RWPE2 (cell line): Measurements from ENCODE around the gene BBC3.

ENCODE experiments used
- ATAC-seq: fragments of 200-7000 bp; cut with Tn5 transposase; 3 replicates; pipeline ENCODE4 v1.9.1; 2021; ENCODE audit warnings: low read depth
- DNase-seq: peaks from one replicate; pipeline ENCODE4 v3.0.0-alpha.2; 2020; ENCODE audit warnings: low spot score
- H3K27ac ChIP-seq: fragments of 450-650 bp; 2 replicates; pipeline ENCODE4 v1.5.1; 2017; ENCODE audit warnings: mild to moderate bottlenecking; ENCODE audit not compliant: poor library complexity, severe bottlenecking
- H3K27me3 ChIP-seq: fragments of 250-450 bp; sonication (Bioruptor Pico); 2 replicates; pipeline ENCODE4 v1.5.1; 2021; ENCODE audit warnings: mild to moderate bottlenecking, moderate library complexity; ENCODE audit not compliant: insufficient read depth, poor library complexity, severe bottlenecking
- H3K36me3 ChIP-seq: fragments of 250-450 bp; sonication (Bioruptor Pico); 2 replicates; pipeline ENCODE4 v1.5.1; 2020; ENCODE audit warnings: low read depth, mild to moderate bottlenecking, moderate library complexity
- H3K4me1 ChIP-seq: fragments of 250-450 bp; sonication (Bioruptor Pico); 2 replicates; pipeline ENCODE4 v1.5.1; 2021; ENCODE audit warnings: mild to moderate bottlenecking, moderate library complexity; ENCODE audit not compliant: insufficient read depth, poor library complexity, severe bottlenecking
- H3K4me3 ChIP-seq: fragments of 250-450 bp; sonication (Bioruptor Pico); 2 replicates; pipeline ENCODE4 v1.5.1; 2021; ENCODE audit warnings: mild to moderate bottlenecking, moderate library complexity; ENCODE audit not compliant: severe bottlenecking
- H3K9me3 ChIP-seq: fragments of 250-450 bp; sonication (Bioruptor Pico); 2 replicates; pipeline ENCODE4 v1.5.1; 2021; ENCODE audit warnings: mild to moderate bottlenecking, moderate library complexity; ENCODE audit not compliant: severe bottlenecking
- TF ChIP-seq, protein P1 (sequence below): fragments of 450-650 bp; IDR thresholded peaks from one replicate; pipeline ENCODE4 v1.5.1; 2017; ENCODE audit warnings: mild to moderate bottlenecking, moderate library complexity; ENCODE audit not compliant: poor library complexity, severe bottlenecking

The BBC3 gene

DNA sequence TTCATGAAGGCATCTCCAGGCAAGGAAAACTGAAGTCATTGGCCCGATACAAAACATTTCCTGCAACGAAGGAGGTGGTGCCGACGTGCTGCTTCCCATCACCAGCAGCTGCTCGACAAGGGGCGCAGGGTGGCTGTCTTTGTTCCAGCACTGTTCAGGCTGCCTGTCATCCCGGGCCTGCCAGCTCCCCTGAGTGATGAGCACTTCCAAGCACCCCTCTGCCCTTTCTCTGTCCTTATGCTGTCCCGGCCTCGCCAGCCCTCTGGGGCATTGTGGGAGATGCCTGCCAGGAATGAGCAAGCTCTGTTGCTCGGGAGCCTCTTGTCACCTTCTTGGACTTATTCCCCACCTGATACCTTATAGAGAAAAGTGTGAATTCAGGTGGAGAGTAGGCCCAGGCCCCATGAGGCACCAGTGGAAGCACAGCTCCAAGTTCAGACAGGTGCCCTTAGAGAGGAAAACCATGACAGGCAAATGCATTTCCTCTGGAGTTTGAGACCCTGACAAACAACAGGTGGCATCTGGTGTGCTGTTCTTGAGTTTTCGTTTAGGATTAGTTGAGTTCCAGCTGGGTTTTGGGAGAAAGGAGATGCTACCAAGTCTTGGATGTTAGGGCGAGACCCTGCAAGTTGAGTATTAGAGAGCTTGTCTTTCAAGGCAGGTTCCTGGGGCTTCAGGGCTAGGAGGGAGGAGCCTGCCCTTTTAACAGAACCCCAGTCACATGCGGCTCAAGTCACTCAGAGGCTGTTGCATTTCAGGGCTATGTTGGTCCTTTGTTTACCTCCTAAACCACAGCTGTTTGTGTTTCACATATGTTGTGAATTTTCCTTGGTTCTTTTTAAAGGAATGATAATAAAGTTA is 21.4 kb downstream of the BBC3 start:
- no peaks in the 10 kb centered on the region for H3K4me1 ChIP-seq
- ATAC-seq, result no peak

DNA sequence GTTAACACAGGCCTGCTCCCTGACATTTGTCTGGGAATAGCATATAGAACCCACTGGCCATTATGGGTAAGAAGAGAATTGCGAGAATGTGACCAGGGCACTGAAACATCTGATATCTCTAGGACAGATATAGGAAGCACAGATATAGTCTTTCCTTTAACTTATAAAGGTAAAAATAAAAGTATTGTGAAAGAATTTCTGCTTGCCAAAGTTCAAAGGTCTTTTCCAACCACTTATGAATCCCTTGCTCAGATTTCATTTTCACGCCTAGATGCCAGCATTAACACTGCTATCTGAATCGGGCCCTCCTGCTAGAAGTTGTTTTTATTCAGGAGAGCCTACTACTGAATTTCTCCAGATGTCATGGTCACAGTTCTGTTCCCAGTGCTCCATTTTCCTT is 27.7 kb downstream of the BBC3 start:
- Histone ChIP-seq H3K27ac (no peak overlapping the region), H3K4me1 (no peaks in the 10 kb centered on the region), H3K4me3 (no peak overlapping the region), H3K9me3 (no peaks in the 10 kb centered on the region), H3K36me3 (peaks cover 71% of the 10 kb centered on the region), H3K27me3 (no peaks in the 10 kb centered on the region)
- TF ChIP-seq, protein P1, sequence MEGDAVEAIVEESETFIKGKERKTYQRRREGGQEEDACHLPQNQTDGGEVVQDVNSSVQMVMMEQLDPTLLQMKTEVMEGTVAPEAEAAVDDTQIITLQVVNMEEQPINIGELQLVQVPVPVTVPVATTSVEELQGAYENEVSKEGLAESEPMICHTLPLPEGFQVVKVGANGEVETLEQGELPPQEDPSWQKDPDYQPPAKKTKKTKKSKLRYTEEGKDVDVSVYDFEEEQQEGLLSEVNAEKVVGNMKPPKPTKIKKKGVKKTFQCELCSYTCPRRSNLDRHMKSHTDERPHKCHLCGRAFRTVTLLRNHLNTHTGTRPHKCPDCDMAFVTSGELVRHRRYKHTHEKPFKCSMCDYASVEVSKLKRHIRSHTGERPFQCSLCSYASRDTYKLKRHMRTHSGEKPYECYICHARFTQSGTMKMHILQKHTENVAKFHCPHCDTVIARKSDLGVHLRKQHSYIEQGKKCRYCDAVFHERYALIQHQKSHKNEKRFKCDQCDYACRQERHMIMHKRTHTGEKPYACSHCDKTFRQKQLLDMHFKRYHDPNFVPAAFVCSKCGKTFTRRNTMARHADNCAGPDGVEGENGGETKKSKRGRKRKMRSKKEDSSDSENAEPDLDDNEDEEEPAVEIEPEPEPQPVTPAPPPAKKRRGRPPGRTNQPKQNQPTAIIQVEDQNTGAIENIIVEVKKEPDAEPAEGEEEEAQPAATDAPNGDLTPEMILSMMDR, result no peak
- DNase-seq (no peak), ATAC-seq (no peak)

More for the DNA sequence above, 21.4 kb downstream of the BBC3 start:
- TF ChIP-seq, protein P1, result no peak
- Histone ChIP-seq H3K4me3 (no peak overlapping the region), H3K27me3 (no peaks in the 10 kb centered on the region), H3K27ac (peak overlapping the region; percentile 36), H3K9me3 (no peaks in the 10 kb centered on the region), H3K36me3 (peaks cover 55% of the 10 kb centered on the region)
- no peak for DNase-seq

DNA sequence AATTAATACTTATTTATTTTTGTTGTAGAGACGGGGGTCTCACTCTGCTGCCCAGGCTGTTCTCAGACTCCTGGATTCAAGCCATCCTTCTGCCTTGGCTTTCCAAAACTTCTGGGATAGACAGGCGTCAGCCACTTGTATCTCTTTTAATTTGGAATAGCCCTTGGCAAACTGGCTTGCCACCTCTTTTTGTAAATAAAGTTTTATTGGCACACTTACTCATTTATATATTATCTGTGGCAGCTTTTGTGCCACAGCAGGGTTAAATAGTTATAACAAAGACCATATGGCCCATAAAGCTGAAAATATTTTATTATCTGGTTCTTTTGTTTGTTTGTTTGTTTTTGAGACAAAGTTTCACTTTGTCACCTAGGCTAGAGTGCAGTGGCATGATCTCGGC is 30.5 kb downstream of the BBC3 start:
- H3K4me3 ChIP-seq, result no peak overlapping the region
- no peaks in the 10 kb centered on the region for H3K9me3 ChIP-seq
- TF ChIP-seq, protein P1, result no peak
- H3K27ac ChIP-seq, result no peak overlapping the region
- peaks cover 61% of the 10 kb centered on the region for H3K36me3 ChIP-seq
- no peak for ATAC-seq
- H3K27me3 ChIP-seq, result no peaks in the 10 kb centered on the region
- no peaks in the 10 kb centered on the region for H3K4me1 ChIP-seq
- no peak for DNase-seq

DNA sequence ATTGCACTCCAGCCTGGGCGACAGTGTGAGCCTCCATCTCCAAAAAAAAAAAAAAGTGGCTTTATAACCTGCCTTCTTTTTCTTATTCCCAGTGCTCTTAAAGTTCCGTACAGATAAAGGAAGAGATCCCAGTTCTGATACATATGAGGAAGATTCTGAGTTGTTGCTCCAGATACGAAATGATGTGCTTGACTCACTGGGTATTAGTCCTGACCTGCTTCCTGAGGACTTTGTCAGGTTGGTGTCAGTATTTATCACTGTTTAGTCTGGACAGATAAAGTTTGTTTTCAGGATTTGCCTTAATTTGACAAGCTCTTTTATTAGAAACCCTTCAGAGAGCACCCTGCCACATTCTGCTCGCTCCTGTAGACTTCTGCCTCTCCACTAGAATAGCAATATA is 33.9 kb downstream of the BBC3 start:
- Histone ChIP-seq H3K36me3 (peaks cover 38% of the 10 kb centered on the region), H3K4me1 (no peaks in the 10 kb centered on the region), H3K27me3 (no peaks in the 10 kb centered on the region), H3K4me3 (no peak overlapping the region), H3K27ac (no peak overlapping the region), H3K9me3 (no peaks in the 10 kb centered on the region)
- ATAC-seq (no peak), DNase-seq (no peak)
- TF ChIP-seq, protein P1, result no peak

DNA sequence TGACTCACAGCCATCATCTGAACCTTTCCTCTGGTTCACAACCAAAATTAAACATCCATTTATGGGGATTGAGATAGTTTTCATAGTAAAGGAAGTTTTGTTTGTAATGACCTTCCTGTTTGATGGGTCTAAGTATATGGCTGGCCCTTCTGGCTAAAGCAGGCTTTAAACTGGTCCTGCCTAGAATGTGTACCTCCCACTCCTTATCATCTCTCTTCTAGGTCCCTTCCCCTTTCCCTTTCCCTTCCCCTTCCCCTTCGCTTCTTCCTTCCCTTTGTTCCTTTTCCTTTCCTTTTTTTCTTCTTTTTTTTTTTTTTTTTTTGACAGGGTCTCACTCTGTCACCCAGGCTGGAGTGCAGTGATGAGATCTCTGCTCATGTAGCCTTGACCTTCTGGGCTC is 35.6 kb downstream of the BBC3 start:
- TF ChIP-seq, protein P1, result no peak
- DNase-seq (no peak), ATAC-seq (no peak)
- H3K27ac ChIP-seq, result no peak overlapping the region
- peaks cover 36% of the 10 kb centered on the region for H3K36me3 ChIP-seq
- no peaks in the 10 kb centered on the region for H3K27me3 ChIP-seq
- H3K4me3 ChIP-seq, result no peak overlapping the region
- no peaks in the 10 kb centered on the region for H3K4me1 ChIP-seq
- H3K9me3 ChIP-seq, result no peaks in the 10 kb centered on the region
